Heart left ventricle (tissue), 13 donors: Measurements from ENCODE around the gene NT5C2.
"Not testable (repeated sequence)": the region's sequence is repeated elsewhere in the genome, so short reads cannot be mapped to it uniquely, and the experiment has no call there.

ENCODE experiments used
- CTCF ChIP-seq, 12 donors: fragments of 200-600 bp; sonication (generic) in 4 of 12; IDR thresholded peaks; one replicate each; pipeline versions ENCODE4 v1.5.0 to v1.8.0; 2018 to 2022; ENCODE audit warnings: antibody characterized with exemption in 12 of 12, mild to moderate bottlenecking in 5 of 12
- POLR2A ChIP-seq, 2 donors: fragments of 450-650 bp; IDR thresholded peaks; one replicate each; pipeline ENCODE4 v1.6.1; 2017; ENCODE audit warnings: antibody characterized with exemption in 2 of 2, mild to moderate bottlenecking in 2 of 2, moderate library complexity in 2 of 2
- donor health status: ischemic (EF 13 %, LVEDD 7.1; RV severe dilation, severe dysfunction).
- donor health status: DM: no; HTN: yes; CAD: no.
- donor health status: DM: no; HTN: no; CAD: no.
- donor health status: ischemic (EF 25% LVEDD 6.9; RV normal size, moderate dysfunction).
- donor health status: ischemic (EF 25% LVEDD 5.7; RV mildly dilated, moderate dysfunction).
- donor health status: ischemic (EF 35%, LVEDD 5.7; RV mildly dilated, moderate dysfunction).
- donor health status: nonischemic (EF 11% LVEDD 7.7; RV severe dilation, severe dysfunction).
- donor health status: DM: yes; HTN: yes; CAD: no.
- donor health status: PGD.
- donor health status: ischemic (EF 29% LVEDD 5.4; RV normal size, mild dysfunction).
- donor health status: nonischemic (EF 23%, LVEDD 6.1; RV moderate dilation, normal function).

GRCh38 chr10:103207643-103208042 lies 14.6 kb upstream of the NT5C2 start:
- TF ChIP-seq CTCF, POLR2A (IDR thresholded peaks at IDR 0.05): not testable (repeated sequence)
